Bone marrow (tissue), 2 donors: ENCODE measurements around the gene ULBP2.
"Not testable (repeated sequence)": the region's sequence is repeated elsewhere in the genome, so short reads cannot be mapped to it uniquely, and the experiment has no call there.

Source experiments
- DNase-seq, 2 donors: peaks; one replicate each; lab custom pipeline; 2025; lab: John Stamatoyannopoulos, UW

The ULBP2 gene

GRCh38 chr6:149948616-149949015, 6.8 kb downstream of the ULBP2 start:
- no peak for DNase-seq

- DNase-seq, result no peak
These were observed 8.6 kb downstream of the ULBP2 start for GRCh38 chr6:149950423-149950822.

- DNase-seq, result no peak
These were observed 9.3 kb downstream of the ULBP2 start for GRCh38 chr6:149951096-149951495.

GRCh38 chr6:149951626-149952025, 9.8 kb downstream of the ULBP2 start:
- DNase-seq, result no peak

GRCh38 chr6:149953390-149953789, 11.6 kb downstream of the ULBP2 start:
- DNase-seq, result not testable (repeated sequence)

GRCh38 chr6:149953934-149954327, 12.1 kb downstream of the ULBP2 start:
- DNase-seq, result not testable (repeated sequence)

- not testable (repeated sequence) for DNase-seq
These were observed 12.6 kb downstream of the ULBP2 start for GRCh38 chr6:149954328-149954983.

- not testable (repeated sequence) for DNase-seq
These were observed 13.3 kb downstream of the ULBP2 start for GRCh38 chr6:149954984-149955653.

- DNase-seq, result not testable (repeated sequence)
These were observed 14.0 kb downstream of the ULBP2 start for GRCh38 chr6:149955654-149956317.

- not testable (repeated sequence) for DNase-seq
These were observed 16.3 kb downstream of the ULBP2 start for GRCh38 chr6:149958124-149958523.

- DNase-seq, result not testable (repeated sequence)
These were observed 18.0 kb downstream of the ULBP2 start for GRCh38 chr6:149959806-149960205.

GRCh38 chr6:149960488-149960887, 18.7 kb downstream of the ULBP2 start:
- DNase-seq, result no peak

GRCh38 chr6:149961728-149962425, 20.1 kb downstream of the ULBP2 start:
- DNase-seq, result no peak

- DNase-seq, result no peak
These were observed 20.8 kb downstream of the ULBP2 start for GRCh38 chr6:149962461-149963211.

- DNase-seq, result no peak
These were observed 21.3 kb downstream of the ULBP2 start for GRCh38 chr6:149963212-149963461.

GRCh38 chr6:149963462-149964307, 21.9 kb downstream of the ULBP2 start, which contains the start of gene ULBP1:
ULBP1 (plus strand) TSS chr6:149963943; CDS start chr6:149964050, 107 bp downstream.
- peak; percentile 59 to 78 for DNase-seq

GRCh38 chr6:149964308-149965193, 22.7 kb downstream of the ULBP2 start:
- peak in 1 of 2 donors; percentile 34 for DNase-seq

- no peak for DNase-seq
These were observed 23.6 kb downstream of the ULBP2 start for GRCh38 chr6:149965194-149966020.

- not testable (repeated sequence) for DNase-seq
These were observed 24.5 kb downstream of the ULBP2 start for GRCh38 chr6:149966319-149966718.
